ENCODE measurements around the gene PAQR3. TPM values are rescaled to one million over a fixed set of nuclear protein-coding genes. Genes with fewer than 3 reads are reported as not detected.

PAQR3 gene
- total RNA-seq, result 35.3 TPM

GRCh38 chr4:78938868-78939666 is at the start of gene PAQR3:
TSS of gene PAQR3 (minus strand) at chr4:78939438. CDS start at chr4:78939224, 214 bp downstream.

Other genes with a start within 250 kb of the PAQR3 start
- gene BMP2K, start 163.1 kb downstream of the PAQR3 start, total RNA-seq, result 90.1 TPM